ENCODE results near the gene MYBL2.
"Not testable (repeated sequence)": the region's sequence is repeated elsewhere in the genome, so short reads cannot be mapped to it uniquely, and the experiment has no call there.

MYBL2 gene

GRCh38 chr20:43666376-43667328 lies at the start of gene MYBL2:
Gene MYBL2, plus strand, starts transcription at chr20:43667114. Its CDS starts 170 bp downstream, at chr20:43667284.
- peak; percentile 63 for DNase-seq

GRCh38 chr20:43631598-43631997 lies 35.3 kb upstream of the MYBL2 start:
- no peak for DNase-seq

- DNase-seq, result no peak
These were observed 30.5 kb upstream of the MYBL2 start for GRCh38 chr20:43636429-43636828.

GRCh38 chr20:43642548-43642947 lies 24.4 kb upstream of the MYBL2 start:
- DNase-seq, result no peak

- DNase-seq, result no peak
These were observed 15.9 kb upstream of the MYBL2 start for GRCh38 chr20:43650997-43651525.

- not testable (repeated sequence) for DNase-seq
These were observed 15.2 kb upstream of the MYBL2 start for GRCh38 chr20:43651650-43652184.

- DNase-seq, result no peak
These were observed 12.9 kb upstream of the MYBL2 start for GRCh38 chr20:43653966-43654365.

- not testable (repeated sequence) for DNase-seq
These were observed 11.7 kb upstream of the MYBL2 start for GRCh38 chr20:43655176-43655575.

GRCh38 chr20:43655937-43656336 lies 11.0 kb upstream of the MYBL2 start:
- no peak for DNase-seq

GRCh38 chr20:43658069-43658722 lies 8.7 kb upstream of the MYBL2 start:
- DNase-seq, result no peak

- no peak for DNase-seq
These were observed 8.0 kb upstream of the MYBL2 start for GRCh38 chr20:43658723-43659419.

- no peak for DNase-seq
These were observed 3.8 kb upstream of the MYBL2 start for GRCh38 chr20:43662943-43663655.

GRCh38 chr20:43665466-43666176 lies 1.3 kb upstream of the MYBL2 start:
- DNase-seq, result no peak

- DNase-seq, result no peak
These were observed 623 bp downstream of the MYBL2 start for GRCh38 chr20:43667341-43668132.

GRCh38 chr20:43669332-43669731 lies 2.4 kb downstream of the MYBL2 start:
- DNase-seq, result no peak

GRCh38 chr20:43670423-43670822 lies 3.5 kb downstream of the MYBL2 start:
- DNase-seq, result no peak

- no peak for DNase-seq
These were observed 9.5 kb downstream of the MYBL2 start for GRCh38 chr20:43676368-43676767.

- no peak for DNase-seq
These were observed 14.1 kb downstream of the MYBL2 start for GRCh38 chr20:43680981-43681380.

GRCh38 chr20:43681468-43681942 lies 14.6 kb downstream of the MYBL2 start:
- no peak for DNase-seq

GRCh38 chr20:43681991-43682410 lies 15.1 kb downstream of the MYBL2 start:
- DNase-seq, result no peak
